C4-2B (cell line): ENCODE measurements around the gene BUD23.

Experiments
- CTCF ChIP-seq: fragments of 450-650 bp; conservative IDR thresholded peaks from 2 replicates; pipeline ENCODE4 v1.5.1; 2017; ENCODE audit warnings: mild to moderate bottlenecking
- ZFX ChIP-seq: fragments of 450-650 bp; IDR thresholded peaks from 2 replicates; pipeline ENCODE4 v1.6.1; 2017

- no peak for TF ChIP-seq CTCF
- peak; percentile 94; the same call in 1 of the 2 replicates for TF ChIP-seq ZFX
Observed at GRCh38 chr7:73738220-73738611, 54.8 kb downstream of the BUD23 start.
